Pancreas (tissue), 10 donors: ENCODE results near the gene PCNT. TPM values are rescaled to one million over a fixed set of nuclear protein-coding genes. Genes with fewer than 3 reads are reported as not detected.

Source experiments
- ATAC-seq, 4 donors: fragments of 200-7000 bp; cut with Tn5 transposase; one replicate each; pipeline versions ENCODE4 v1.8.0 to v1.9.1; 2020; ENCODE audit warnings: mild to moderate bottlenecking in 4 of 4, moderate library complexity in 4 of 4
- DNase-seq, 6 donors: peaks; one replicate each; pipeline ENCODE4 v3.0.0-alpha.2; 2020
- FAIRE-seq: peaks from 2 replicates; lab custom pipeline; 2012; peaks lifted over from hg19 to GRCh38; lab: Jason Lieb, UNC
- H3K27ac ChIP-seq, 4 donors: fragments of 200-600 bp; sonication (generic); 1 replicate in 3 of 4; 2 replicates in 1 of 4; pipeline versions ENCODE4 v1.5.0 to v1.8.0; 2020
- H3K27me3 ChIP-seq, 4 donors: fragments of 200-600 bp; one replicate each; pipeline ENCODE4 v1.8.0; 2021
- H3K36me3 ChIP-seq, 3 donors: fragments of 200-600 bp; sonication (generic) in 1 of 3; one replicate each; pipeline versions ENCODE4 v1.5.0 to v1.8.0; 2020 to 2021
- H3K4me1 ChIP-seq, 3 donors: fragments of 200-600 bp; one replicate each; pipeline ENCODE4 v1.8.0; 2021
- H3K4me3 ChIP-seq, 4 donors: fragments of 200-600 bp; sonication (generic) in 2 of 4; one replicate each; pipeline versions ENCODE4 v1.5.0 to v1.8.0; 2020 to 2021
- H3K9me3 ChIP-seq, 4 donors: fragments of 200-600 bp; one replicate each; pipeline ENCODE4 v1.8.0; 2021
- WGBS, 2 donors: extraction: QIAGEN DNeasy Blood & Tissue Kit; methylation state at CpG; one replicate each; pipeline ENCODE4 v1.1.7; 2013; 5-methylcytosine and 5-hydroxymethylcytosine counted together
- intact Hi-C, 3 donors: fragments of 100-400 bp; cut with DNase I; formaldehyde crosslinking; loops; one replicate each; pipeline versions ENCODE4 v1.11.1 to v1.14.2; 2022
- polyA plus RNA-seq, 2 donors: library from polyadenylated mRNA; stranded (reverse); fragments of 200-250 nt; gene quantifications; one replicate each; pipeline ENCODE4 v1.2.3, GENCODE V29; 2013
- total RNA-seq, 6 donors: library from RNA; stranded (reverse); fragmentation: NEBNext Ultra II Directional in 4 of 6; extraction: Animal tissue kit (Norgen Biotek cat#: 25700) in 4 of 6; gene quantifications; one replicate each; pipeline versions ENCODE4 v1.2.1 to v1.2.4, GENCODE V29; 2021 to 2023
- TF ChIP-seq, protein P1 (sequence below), 4 donors: fragments of 200-600 bp; sonication (generic) in 3 of 4; IDR thresholded peaks; one replicate each; pipeline versions ENCODE4 v1.5.0 to v1.8.0; 2021; ENCODE audit warnings: antibody characterized with exemption in 4 of 4
- donor health status: healthy with polysubstance abuse.
- donor health status: DM: no; HTN: no; CAD: no; lungs with moderate emphysema.
- donor health status: DM: no; HTN: no; CAD: no.
- donor health status: control.
- donor health status: control.
- donor health status: Bipolar disorder and iron deficiency.
- donor health status: DM: yes; HTN: yes; CAD: no.
- donor health status: DM: no; HTN: no; CAD: no.
- donor health status: DM: no; HTN: no; CAD: no.
- donor health status: DM: yes; HTN: yes; CAD: no.

The PCNT gene
- total and polyA plus RNA-seq, 8 donors: 8.1 to 15.5 (median 12.1) TPM

DNA sequence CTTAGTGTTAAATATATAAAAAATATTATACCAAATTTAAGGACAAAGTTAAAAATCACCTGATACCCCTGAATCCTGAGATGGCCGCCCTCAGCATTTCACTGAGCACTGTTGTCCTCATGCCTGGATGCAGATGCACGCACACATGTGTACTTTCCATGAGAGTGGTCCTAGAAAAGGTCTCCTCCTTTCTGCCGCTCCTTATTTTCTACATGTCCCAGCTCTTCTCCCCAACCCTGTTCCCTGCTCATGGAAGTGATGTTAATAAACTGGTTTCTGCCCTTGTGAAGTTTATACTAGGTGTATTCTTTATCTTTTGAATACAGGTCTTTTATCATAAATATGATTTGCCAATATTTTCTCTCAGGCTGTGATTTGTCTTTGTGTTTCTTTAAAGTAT is 167.6 kb downstream of the PCNT start:
- intact Hi-C loops: no loop called here
- H3K4me1 ChIP-seq: no peaks in the 10 kb centered on the region
- no peaks in the 10 kb centered on the region for H3K27me3 ChIP-seq
- no peak for ATAC-seq
- FAIRE-seq: no peak
- H3K9me3 ChIP-seq: no peaks in the 10 kb centered on the region
- TF ChIP-seq, protein P1, sequence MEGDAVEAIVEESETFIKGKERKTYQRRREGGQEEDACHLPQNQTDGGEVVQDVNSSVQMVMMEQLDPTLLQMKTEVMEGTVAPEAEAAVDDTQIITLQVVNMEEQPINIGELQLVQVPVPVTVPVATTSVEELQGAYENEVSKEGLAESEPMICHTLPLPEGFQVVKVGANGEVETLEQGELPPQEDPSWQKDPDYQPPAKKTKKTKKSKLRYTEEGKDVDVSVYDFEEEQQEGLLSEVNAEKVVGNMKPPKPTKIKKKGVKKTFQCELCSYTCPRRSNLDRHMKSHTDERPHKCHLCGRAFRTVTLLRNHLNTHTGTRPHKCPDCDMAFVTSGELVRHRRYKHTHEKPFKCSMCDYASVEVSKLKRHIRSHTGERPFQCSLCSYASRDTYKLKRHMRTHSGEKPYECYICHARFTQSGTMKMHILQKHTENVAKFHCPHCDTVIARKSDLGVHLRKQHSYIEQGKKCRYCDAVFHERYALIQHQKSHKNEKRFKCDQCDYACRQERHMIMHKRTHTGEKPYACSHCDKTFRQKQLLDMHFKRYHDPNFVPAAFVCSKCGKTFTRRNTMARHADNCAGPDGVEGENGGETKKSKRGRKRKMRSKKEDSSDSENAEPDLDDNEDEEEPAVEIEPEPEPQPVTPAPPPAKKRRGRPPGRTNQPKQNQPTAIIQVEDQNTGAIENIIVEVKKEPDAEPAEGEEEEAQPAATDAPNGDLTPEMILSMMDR (IDR thresholded peaks at IDR 0.05): no peak
- no peak overlapping the region for H3K27ac ChIP-seq
- H3K36me3 ChIP-seq: peaks cover 0 to 3% (median 0%) of the 10 kb centered on the region in 3 donors
- 97 to 98% methylated on average over 3 of the region's 3 CpGs for WGBS, 2 donors
- DNase-seq: no peak
- no peak overlapping the region for H3K4me3 ChIP-seq

- Histone ChIP-seq H3K4me1 (no peaks in the 10 kb centered on the region), H3K27ac (no peak overlapping the region), H3K36me3 (peaks cover 0 to 3% (median 3%) of the 10 kb centered on the region in 3 donors), H3K4me3 (no peak overlapping the region), H3K27me3 (no peaks in the 10 kb centered on the region), H3K9me3 (no peaks in the 10 kb centered on the region)
- WGBS, 2 donors: 88 to 89% methylated on average over 5 of the region's 5 CpGs
- FAIRE-seq (no peak), DNase-seq (no peak), ATAC-seq (no peak)
- intact Hi-C loops: no loop called here
- TF ChIP-seq, protein P1 (IDR thresholded peaks at IDR 0.05): no peak
Observed at GRCh38 chr21:46492851-46493250, 168.9 kb downstream of the PCNT start.

GRCh38 chr21:46493828-46494227 is 169.9 kb downstream of the PCNT start:
- intact Hi-C loops: no loop called here
- ATAC-seq: no peak
- peaks cover 3 to 13% (median 10%) of the 10 kb centered on the region in 3 donors for H3K36me3 ChIP-seq

More at GRCh38 chr21:46493828-46494227, 169.9 kb downstream of the PCNT start:
- no peaks in the 10 kb centered on the region for H3K9me3 ChIP-seq
- no peak overlapping the region for H3K27ac ChIP-seq
- no peaks in the 10 kb centered on the region for H3K27me3 ChIP-seq
- FAIRE-seq (no peak), DNase-seq (no peak)
- no peaks in the 10 kb centered on the region for H3K4me1 ChIP-seq
- TF ChIP-seq, protein P1 (IDR thresholded peaks at IDR 0.05): no peak
- 96 to 98% methylated on average over 6 of the region's 6 CpGs for WGBS, 2 donors
- H3K4me3 ChIP-seq: no peak overlapping the region

Other genes starting within 250 kb of the PCNT start
- 100 to 1,000 TPM in 1 of 6 donors, 10 to 100 TPM in 5; 15.2 to 135 (median 45.5) TPM for gene COL6A2, start 226.0 kb upstream of the PCNT start, total RNA-seq
- gene COL6A2, start 226.0 kb upstream of the PCNT start, polyA plus RNA-seq: 100 to 1,000 TPM in 1 of 2 donors, 10 to 100 TPM in 1; 66.9 to 116 TPM
- gene FTCD, start 168.6 kb upstream of the PCNT start, total RNA-seq: 1 to 10 TPM in 1 of 6 donors, under 1 TPM in 5; 0.31 to 1.4 (median 0.42) TPM
- gene FTCD, start 168.6 kb upstream of the PCNT start, polyA plus RNA-seq: 10 to 100 TPM in 1 of 2 donors, 1 to 10 TPM in 1; 4.9 to 14.0 TPM
- gene SPATC1L, start 139.7 kb upstream of the PCNT start, total RNA-seq: 1 to 10 TPM; 3.1 to 8.1 (median 6.0) TPM
- 10 to 100 TPM; 12.9 to 26.9 TPM for gene SPATC1L, start 139.7 kb upstream of the PCNT start, polyA plus RNA-seq
- gene LSS, start 95.4 kb upstream of the PCNT start, total RNA-seq: 10 to 100 TPM; 16.1 to 34.1 (median 24.5) TPM
- 10 to 100 TPM; 30.2 to 33.6 TPM for gene LSS, start 95.4 kb upstream of the PCNT start, polyA plus RNA-seq
- gene MCM3AP, start 38.5 kb upstream of the PCNT start, total RNA-seq: 10 to 100 TPM; 30.6 to 58.7 (median 35.9) TPM
- 10 to 100 TPM; 47.9 to 59.4 TPM for gene MCM3AP, start 38.5 kb upstream of the PCNT start, polyA plus RNA-seq
- 10 to 100 TPM in 1 of 6 donors, 1 to 10 TPM in 5; 4.4 to 11.9 (median 6.7) TPM for gene YBEY, start 37.8 kb upstream of the PCNT start, total RNA-seq
- 10 to 100 TPM in 1 of 2 donors, 1 to 10 TPM in 1; 9.8 to 15.3 TPM for gene YBEY, start 37.8 kb upstream of the PCNT start, polyA plus RNA-seq
- 1 to 10 TPM in 4 of 6 donors, under 1 TPM in 2; 0.88 to 2.8 (median 1.9) TPM for gene C21orf58, start 286 bp upstream of the PCNT start, total RNA-seq
- 10 to 100 TPM in 1 of 2 donors, 1 to 10 TPM in 1; 8.8 to 13.1 TPM for gene C21orf58, start 286 bp upstream of the PCNT start, polyA plus RNA-seq
- gene DIP2A, start 134.7 kb downstream of the PCNT start, total RNA-seq: 10 to 100 TPM; 12.1 to 26.3 (median 16.5) TPM
- gene DIP2A, start 134.7 kb downstream of the PCNT start, polyA plus RNA-seq: 10 to 100 TPM; 23.2 to 28.7 TPM